Right cardiac atrium (tissue), 5 donors: ENCODE measurements around the gene ZDHHC1. TPM values are rescaled to one million over a fixed set of nuclear protein-coding genes. Genes with fewer than 3 reads are reported as not detected.

Experiments used
- ATAC-seq, 2 donors: fragments of 200-7000 bp; cut with Tn5 transposase; one replicate each; pipeline versions ENCODE4 v1.8.0 to v1.9.1; 2020; ENCODE audit warnings: moderate library complexity in 2 of 2, mild to moderate bottlenecking in 1 of 2
- DNase-seq, 3 donors: peaks; one replicate each; pipeline ENCODE4 v3.0.0-alpha.2; 2020
- H3K27ac ChIP-seq: one replicate; pipeline ENCODE4 v1.5.1; 2013; ENCODE audit warnings: mild to moderate bottlenecking, low read length, control low read depth, moderate library complexity
- H3K27me3 ChIP-seq: one replicate; pipeline ENCODE4 v1.6.1; 2013; ENCODE audit not compliant: control insufficient read depth, insufficient read depth
- H3K4me1 ChIP-seq: one replicate; pipeline ENCODE4 v1.6.1; 2013; ENCODE audit warnings: low read length; ENCODE audit not compliant: control insufficient read depth, insufficient read depth
- H3K4me3 ChIP-seq: one replicate; pipeline ENCODE4 v1.5.1; 2013; ENCODE audit warnings: low read length, control low read depth
- H3K9me3 ChIP-seq: one replicate; pipeline ENCODE4 v1.6.1; 2013; ENCODE audit warnings: low read length; ENCODE audit not compliant: control insufficient read depth
- WGBS: extraction: QIAGEN DNeasy Blood & Tissue Kit; methylation state at CpG from one replicate; pipeline ENCODE4 v1.1.7; 2013; 5-methylcytosine and 5-hydroxymethylcytosine counted together
- intact Hi-C, 4 donors: fragments of 100-400 bp; cut with DNase I; formaldehyde crosslinking; loops; one replicate each; pipeline versions ENCODE4 v1.11.0 to v1.14.0; 2022 to 2023
- polyA plus RNA-seq: library from polyadenylated mRNA; stranded (reverse); fragments of 200-250 nt; gene quantifications from one replicate; pipeline ENCODE4 v1.2.3, GENCODE V29; 2013
- total RNA-seq, 4 donors: library from RNA; stranded (reverse); fragmentation: NEBNext Ultra II Directional; extraction: Animal tissue kit (Norgen Biotek cat#: 25700); gene quantifications; one replicate each; pipeline ENCODE4 v1.2.1, GENCODE V29; 2021
- donor health status: healthy with polysubstance abuse.
- donor health status: DM: no; HTN: yes; CAD: no.
- donor health status: DM: no; HTN: no; CAD: no.
- donor health status: DM: no; HTN: yes; CAD: no; lungs with severe emphysema.
- donor health status: DM: yes; HTN: yes; CAD: no.

The ZDHHC1 gene
- total and polyA plus RNA-seq, 5 donors, result 5.2 to 10.4 (median 6.4) TPM

DNA sequence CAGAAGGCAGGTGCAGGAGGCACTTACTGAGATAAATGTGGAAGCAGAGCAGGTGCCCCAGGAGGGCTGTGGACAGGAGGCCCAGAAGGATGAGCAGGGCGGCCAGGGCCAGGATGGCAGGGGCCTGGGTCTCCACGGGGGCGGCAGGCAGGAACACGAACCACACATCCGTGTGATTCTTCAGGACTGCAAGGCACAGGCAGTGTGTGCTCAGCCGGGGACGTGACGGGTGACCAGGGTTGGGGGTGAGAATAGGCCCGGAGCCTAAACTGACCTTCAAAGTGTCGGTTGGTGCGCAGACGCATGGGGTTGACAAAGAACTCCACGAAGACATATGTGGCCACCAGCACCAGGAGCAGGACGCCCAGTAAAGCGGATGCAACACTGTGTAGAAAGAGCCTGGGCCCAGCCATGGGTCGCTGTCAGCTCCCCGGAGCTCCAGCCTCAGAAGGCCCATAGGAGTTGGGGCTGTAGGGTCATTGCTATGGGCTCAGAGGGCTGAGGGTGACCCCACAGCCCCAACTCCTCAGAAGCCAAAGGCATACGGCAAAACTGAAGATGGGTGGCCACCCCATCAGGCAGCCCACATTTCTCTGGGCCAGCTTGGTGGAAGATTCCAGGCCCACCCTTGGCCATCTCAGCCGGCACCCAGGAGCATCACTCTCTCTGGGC is 17.6 kb downstream of the ZDHHC1 start:
- H3K27ac ChIP-seq, result no peak overlapping the region
- no peak for ATAC-seq
- no peaks in the 10 kb centered on the region for H3K27me3 ChIP-seq
- intact Hi-C loops, result loop anchor here in 1 of 4 donors (10.0 kb wide), 1 partner anchor 144 kb away; no protein-coding TSS in a partner anchor
- peaks cover 12% of the 10 kb centered on the region for H3K4me1 ChIP-seq
- no peak overlapping the region for H3K4me3 ChIP-seq
- H3K9me3 ChIP-seq, result no peaks in the 10 kb centered on the region
- DNase-seq, result no peak
- 90% methylated on average over 19 of the region's 19 CpGs for WGBS

DNA sequence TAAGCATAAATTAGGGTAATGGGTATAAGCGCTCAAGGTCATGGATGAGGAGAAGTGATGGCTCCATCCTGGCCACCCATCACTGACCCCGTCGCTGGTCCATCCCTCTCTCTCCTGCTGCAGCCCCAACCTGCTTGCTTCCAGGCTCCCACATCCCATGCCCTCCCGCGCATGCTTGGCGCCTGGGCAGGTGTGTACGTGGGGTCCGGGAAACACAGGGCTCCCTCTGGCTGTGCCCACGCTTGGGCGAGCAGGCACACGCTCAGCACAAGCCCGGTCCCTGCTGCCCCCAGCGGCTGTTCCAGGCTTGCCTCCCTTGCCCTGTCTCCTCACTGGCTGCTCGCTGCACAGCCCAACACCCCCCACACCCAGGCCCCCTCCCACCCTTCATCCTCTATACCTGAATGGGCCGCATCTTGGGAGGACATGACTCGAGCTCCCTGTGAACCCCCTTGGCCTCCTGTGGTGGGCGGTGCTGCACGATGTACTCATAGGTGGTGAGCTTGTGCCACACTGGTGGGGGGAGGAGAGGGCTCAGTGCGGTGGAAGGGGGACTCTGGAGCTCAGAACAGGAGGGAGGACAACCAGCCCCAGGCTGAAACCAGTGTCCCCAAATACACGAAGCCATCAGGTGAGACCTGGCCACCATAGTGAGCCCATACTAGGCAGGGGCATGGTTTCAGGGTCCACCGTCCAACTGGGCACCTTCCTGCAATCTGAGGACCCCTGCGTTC is 18.3 kb downstream of the ZDHHC1 start:
- intact Hi-C loops, result loop anchor here in 1 of 4 donors (10.0 kb wide), 1 partner anchor 143 kb away; no protein-coding TSS in a partner anchor
- DNase-seq (peak in 2 of 3 donors; percentile 30 to 48), ATAC-seq (no peak)
- H3K27ac ChIP-seq, result no peak overlapping the region
- no peaks in the 10 kb centered on the region for H3K9me3 ChIP-seq
- H3K4me1 ChIP-seq, result peaks cover 13% of the 10 kb centered on the region
- no peaks in the 10 kb centered on the region for H3K27me3 ChIP-seq
- H3K4me3 ChIP-seq, result no peak overlapping the region
- 82% methylated on average over 22 of the region's 22 CpGs for WGBS

DNA sequence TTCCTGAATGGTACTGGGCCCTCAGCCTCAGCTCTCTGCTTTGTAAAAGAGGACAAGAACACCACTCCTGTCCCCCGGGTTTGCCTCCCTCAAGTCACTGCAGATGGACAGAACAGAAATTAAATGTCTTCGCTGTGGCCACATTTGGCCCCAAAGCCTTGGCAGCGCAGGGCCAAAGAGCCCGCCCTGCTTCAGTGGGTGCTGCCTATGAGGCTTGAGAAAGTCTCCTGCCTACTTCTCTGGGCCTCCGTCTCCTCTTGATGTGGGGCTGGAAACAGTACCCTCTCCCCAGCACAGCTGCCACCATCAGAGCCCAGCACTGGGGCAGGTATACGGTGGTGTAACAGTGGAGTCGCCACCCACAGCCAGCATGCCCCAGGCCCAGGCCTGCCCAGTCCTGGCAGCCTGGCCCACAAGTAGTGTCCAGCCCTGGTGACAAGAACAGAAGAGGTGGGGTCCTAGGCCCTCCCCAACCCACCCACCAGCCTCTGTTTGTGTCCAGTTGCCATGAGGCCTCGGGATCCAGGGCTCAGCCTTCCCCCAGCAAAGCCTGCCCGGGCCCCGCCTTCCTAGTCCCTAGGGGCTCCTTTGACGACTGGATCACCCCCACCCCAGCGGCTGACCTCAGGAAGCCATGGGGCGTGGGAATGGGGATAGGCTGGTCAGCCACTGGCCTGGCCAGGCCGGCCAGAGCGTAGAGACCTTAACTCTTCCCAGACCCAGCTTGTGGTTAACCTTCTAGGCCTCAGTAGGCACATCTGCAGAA is 19.1 kb downstream of the ZDHHC1 start:
- WGBS, result 53% methylated on average over 15 of the region's 15 CpGs
- Histone ChIP-seq H3K27ac (peak overlapping the region; percentile 40), H3K9me3 (no peaks in the 10 kb centered on the region), H3K4me3 (no peak overlapping the region), H3K4me1 (peaks cover 18% of the 10 kb centered on the region), H3K27me3 (no peaks in the 10 kb centered on the region)
- intact Hi-C loops, result loop anchor here in 1 of 4 donors (10.0 kb wide), 1 partner anchor 142 kb away; no protein-coding TSS in a partner anchor
- ATAC-seq (peak; percentile 2 to 47), DNase-seq (peak; percentile 87 to 93 (median 90))

DNA sequence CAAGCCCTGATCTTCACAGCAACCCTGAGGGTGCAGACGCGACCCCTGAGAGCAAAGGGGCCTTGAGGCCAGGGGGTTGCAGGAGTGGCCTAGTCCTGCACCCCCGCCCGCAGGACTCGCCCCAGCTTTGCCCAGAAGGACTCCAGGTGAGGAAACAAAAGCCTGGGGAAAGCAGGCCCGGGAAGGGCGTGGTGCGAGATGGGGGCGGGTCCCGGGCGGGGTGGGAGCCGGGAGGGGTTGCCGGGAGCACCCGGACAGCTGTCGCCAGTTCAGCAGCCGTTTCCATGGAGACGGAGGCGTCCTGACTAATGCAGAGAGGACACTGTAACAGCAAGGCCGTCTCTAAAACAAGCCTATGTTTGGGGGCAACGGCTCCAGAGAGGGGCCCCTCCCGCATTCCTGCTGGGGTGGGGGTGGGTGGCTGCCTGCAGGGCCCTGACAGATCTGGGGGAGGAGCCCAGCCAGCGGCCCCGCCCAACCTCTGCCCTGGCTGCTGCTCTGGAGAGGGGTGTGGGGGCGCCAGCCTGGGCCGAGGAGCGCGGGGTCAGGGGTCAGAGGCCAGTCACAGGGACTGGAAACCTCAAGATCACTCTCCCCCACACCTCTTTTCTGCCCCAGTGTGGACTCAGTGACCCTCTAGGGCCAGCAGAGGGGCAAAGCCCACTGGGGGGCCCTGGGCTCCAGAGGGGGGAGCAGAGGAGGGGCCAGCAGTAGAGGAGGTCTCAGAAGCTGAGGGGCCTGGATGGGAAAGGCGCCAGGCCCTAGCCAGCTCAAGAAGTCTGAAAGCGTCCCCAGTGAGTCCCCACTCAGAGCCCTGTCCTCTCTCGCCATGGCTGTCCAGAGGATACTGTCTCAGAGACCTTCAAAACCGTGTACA is 19.9 kb downstream of the ZDHHC1 start:
- H3K4me1 ChIP-seq, result peaks cover 21% of the 10 kb centered on the region
- no peaks in the 10 kb centered on the region for H3K27me3 ChIP-seq
- H3K9me3 ChIP-seq, result no peaks in the 10 kb centered on the region
- 23% methylated on average over 31 of the region's 31 CpGs for WGBS
- peak; percentile 94 to 96 (median 95) for DNase-seq
- peak overlapping the region; percentile 40 for H3K27ac ChIP-seq
- H3K4me3 ChIP-seq, result no peak overlapping the region
- ATAC-seq, result peak; percentile 51 to 78
- intact Hi-C loops, result loop anchor here in 1 of 4 donors (10.0 kb wide), 1 partner anchor 142 kb away; no protein-coding TSS in a partner anchor

DNA sequence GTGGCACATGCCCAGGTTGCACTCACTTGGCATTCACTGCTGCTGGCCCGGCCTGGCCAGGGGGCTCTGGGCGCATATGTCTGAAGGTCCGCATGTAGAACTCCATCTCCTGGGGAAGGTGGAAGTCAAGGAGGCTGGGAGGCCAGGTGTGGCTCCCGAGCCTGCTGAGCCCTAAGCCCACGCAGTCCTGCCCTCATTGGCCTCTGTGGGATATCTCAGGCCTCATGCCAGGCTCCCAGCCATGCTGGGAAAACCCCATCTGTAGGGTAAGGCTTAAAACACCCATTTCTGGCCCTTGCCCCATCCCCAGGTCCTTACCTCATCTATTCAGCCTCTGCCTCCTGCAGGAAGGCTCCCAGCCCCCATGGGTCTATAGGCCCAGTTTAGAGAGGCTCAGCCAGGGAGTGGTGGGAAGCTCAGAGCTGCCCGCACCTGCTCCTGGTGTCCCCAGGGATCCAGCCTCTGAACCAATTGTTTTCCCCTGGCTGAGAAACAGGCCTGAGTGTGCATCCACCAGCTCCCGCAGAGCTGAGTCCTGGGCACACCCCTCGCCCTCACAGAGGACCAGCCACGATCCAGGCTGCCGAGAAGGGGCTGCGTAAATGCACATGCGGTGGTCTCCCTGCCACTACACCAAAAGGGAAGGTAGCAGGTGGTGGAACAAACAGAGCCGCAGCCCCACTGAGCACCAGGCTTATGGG is 20.7 kb downstream of the ZDHHC1 start:
- no peaks in the 10 kb centered on the region for H3K27me3 ChIP-seq
- H3K4me3 ChIP-seq, result no peak overlapping the region
- peak overlapping the region; percentile 40 for H3K27ac ChIP-seq
- H3K9me3 ChIP-seq, result no peaks in the 10 kb centered on the region
- WGBS, result 78% methylated on average over 13 of the region's 13 CpGs
- intact Hi-C loops, result loop anchor here in 1 of 4 donors (10.0 kb wide), 1 partner anchor 141 kb away; no protein-coding TSS in a partner anchor
- peaks cover 23% of the 10 kb centered on the region for H3K4me1 ChIP-seq
- ATAC-seq (no peak), DNase-seq (peak in 2 of 3 donors; percentile 23 to 64)

DNA sequence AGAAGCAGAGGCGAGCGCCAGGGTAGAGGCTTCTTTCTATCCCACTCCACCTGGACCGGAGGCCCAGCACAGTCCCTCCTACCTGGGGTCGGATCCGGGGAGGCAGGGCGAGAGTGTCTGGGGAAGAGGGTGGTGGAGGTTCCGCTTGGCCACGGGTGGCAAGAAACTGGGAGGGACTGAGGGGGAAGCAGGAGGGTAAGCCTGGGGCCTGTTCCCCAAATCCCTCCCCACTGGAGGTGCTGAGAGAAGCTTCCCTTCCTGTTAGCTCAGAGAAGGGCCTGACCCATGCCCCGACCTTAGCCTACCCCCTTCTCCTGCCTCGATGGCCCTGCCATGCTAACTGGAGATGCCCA is 21.2 kb downstream of the ZDHHC1 start:
- H3K4me1 ChIP-seq, result peaks cover 23% of the 10 kb centered on the region
- 75% methylated on average over 10 of the region's 10 CpGs for WGBS

DNA sequence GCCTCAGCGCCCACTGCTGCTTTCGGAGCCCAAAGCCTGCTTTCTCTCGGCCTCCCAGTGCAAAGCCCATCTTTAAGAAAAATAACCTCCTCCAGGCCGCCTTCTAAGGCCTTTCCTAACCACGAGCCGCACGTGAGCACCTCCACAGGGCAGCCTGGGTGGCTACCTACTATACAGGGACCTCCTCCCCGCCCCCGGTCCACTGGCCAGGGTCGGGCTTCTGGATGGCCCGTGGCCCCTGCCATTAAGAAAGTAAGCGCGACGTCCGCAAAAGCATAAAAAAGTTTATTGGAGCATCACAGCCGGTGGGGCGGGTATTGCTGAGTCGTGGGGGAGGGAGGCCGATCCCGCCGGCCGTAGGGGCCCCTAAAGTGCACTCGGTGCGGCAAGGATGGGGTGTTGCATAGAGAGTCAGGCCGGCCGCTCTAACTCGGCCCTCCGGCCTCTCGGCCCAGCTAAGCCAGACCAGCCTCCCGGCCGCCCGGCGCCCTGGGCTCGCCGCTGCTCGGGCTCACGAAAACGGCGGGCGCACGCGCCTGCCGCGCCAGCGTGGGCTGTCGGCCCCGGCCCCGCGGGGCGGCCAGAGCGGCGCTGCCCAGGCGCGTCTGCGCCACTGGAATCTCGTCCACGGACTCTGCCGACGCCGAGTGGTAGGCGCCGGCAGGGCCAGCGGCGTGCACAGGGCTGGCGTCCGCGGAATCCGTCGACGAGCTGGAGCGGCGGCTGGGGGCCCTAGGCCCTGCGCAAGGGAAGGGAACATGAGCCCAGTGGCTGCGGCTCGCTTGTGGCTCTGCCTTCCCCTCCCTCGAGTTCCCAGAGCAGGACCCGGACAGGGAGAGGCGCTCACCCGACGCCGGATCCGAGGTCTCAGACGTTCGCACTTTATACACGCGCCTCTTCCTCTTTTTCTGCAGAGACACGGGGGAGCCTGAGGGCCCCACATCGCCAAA is 21.8 kb downstream of the ZDHHC1 start:
- Histone ChIP-seq H3K4me3 (peak overlapping the region; percentile 38), H3K27ac (peak overlapping the region; percentile 54), H3K9me3 (no peaks in the 10 kb centered on the region), H3K4me1 (peaks cover 24% of the 10 kb centered on the region), H3K27me3 (no peaks in the 10 kb centered on the region)
- 19% methylated on average over 88 of the region's 88 CpGs for WGBS
- DNase-seq (peak; percentile 49 to 80 (median 76)), ATAC-seq (no peak)
- intact Hi-C loops, result loop anchor here in 1 of 4 donors (10.0 kb wide), 1 partner anchor 140 kb away; no protein-coding TSS in a partner anchor

More for the DNA sequence above, 21.2 kb downstream of the ZDHHC1 start:
- peak overlapping the region; percentile 7 for H3K27ac ChIP-seq
- DNase-seq (peak in 1 of 3 donors; percentile 66), ATAC-seq (no peak)
- H3K27me3 ChIP-seq, result no peaks in the 10 kb centered on the region
- no peaks in the 10 kb centered on the region for H3K9me3 ChIP-seq
- no peak overlapping the region for H3K4me3 ChIP-seq
- intact Hi-C loops, result loop anchor here in 1 of 4 donors (10.0 kb wide), 1 partner anchor 140 kb away; no protein-coding TSS in a partner anchor

DNA sequence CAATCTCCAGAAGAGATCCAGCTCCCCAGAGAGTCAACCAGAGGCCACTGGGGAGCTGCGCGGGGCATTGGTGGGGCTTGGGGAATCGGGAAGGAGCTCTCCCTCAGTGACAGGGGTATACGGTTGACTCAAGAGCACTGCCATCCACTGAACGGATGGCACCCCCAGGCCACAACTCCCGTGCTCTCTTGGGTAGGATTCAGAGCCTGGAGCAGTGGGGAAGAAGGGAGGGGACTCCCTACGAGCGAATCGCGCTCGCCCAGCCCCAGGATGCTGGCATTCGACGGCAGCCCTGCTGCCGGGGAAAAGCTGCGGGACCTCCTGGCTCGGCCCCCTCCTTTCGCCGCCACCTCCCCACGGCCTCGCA is 22.5 kb downstream of the ZDHHC1 start:
- H3K27ac ChIP-seq, result peak overlapping the region; percentile 54
- 9% methylated on average over 20 of the region's 20 CpGs for WGBS
- no peaks in the 10 kb centered on the region for H3K9me3 ChIP-seq
- DNase-seq, result peak; percentile 44 to 79 (median 76)
- H3K4me3 ChIP-seq, result peak overlapping the region; percentile 38
- intact Hi-C loops, result loop anchor here in 1 of 4 donors (10.0 kb wide), 1 partner anchor 139 kb away; no protein-coding TSS in a partner anchor
- ATAC-seq, result peak in 1 of 2 donors; percentile 0
- no peaks in the 10 kb centered on the region for H3K27me3 ChIP-seq
- peaks cover 25% of the 10 kb centered on the region for H3K4me1 ChIP-seq
